Measurements from ENCODE around the gene PALB2.

The PALB2 gene

GRCh38 chr16:23651943-23652468 lies 10.9 kb upstream of the PALB2 start:
- Mint-ChIP-seq H3K4me1 (no peaks in the 10 kb centered on the region), H3K36me3 (ENCODE audit: low read depth) (peaks cover 62% of the 10 kb centered on the region), H3K4me3 (no peak overlapping the region), H3K9me3 (no peaks in the 10 kb centered on the region), H3K27me3 (ENCODE audit: low read depth) (no peaks in the 10 kb centered on the region), H3K27ac (no peak overlapping the region)
- TF ChIP-seq CTCF (IDR thresholded peaks at IDR 0.05; ENCODE audit: unreplicated experiment in 3 of 3): no peak

- Mint-ChIP-seq H3K27me3 (ENCODE audit: low read depth) (no peaks in the 10 kb centered on the region), H3K27ac (no peak overlapping the region), H3K4me1 (no peaks in the 10 kb centered on the region), H3K9me3 (no peaks in the 10 kb centered on the region), H3K36me3 (ENCODE audit: low read depth) (peaks cover 70% of the 10 kb centered on the region), H3K4me3 (no peak overlapping the region)
- TF ChIP-seq CTCF (IDR thresholded peaks at IDR 0.05; ENCODE audit: unreplicated experiment in 3 of 3): no peak
Measured at GRCh38 chr16:23650674-23651416, 9.7 kb upstream of the PALB2 start.

GRCh38 chr16:23642246-23642774 lies 1.2 kb upstream of the PALB2 start:
- no peak for TF ChIP-seq CTCF (IDR thresholded peaks at IDR 0.05; ENCODE audit: unreplicated experiment in 3 of 3)
- Mint-ChIP-seq H3K27me3 (ENCODE audit: low read depth) (no peaks in the 10 kb centered on the region), H3K9me3 (no peaks in the 10 kb centered on the region), H3K4me1 (peaks cover 25% of the 10 kb centered on the region), H3K27ac (peak overlapping the region; percentile 93 to 100 (median 99)), H3K4me3 (peak overlapping the region; percentile 99 to 100 (median 99)), H3K36me3 (ENCODE audit: low read depth) (peaks cover 31% of the 10 kb centered on the region)

GRCh38 chr16:23640615-23640930 lies 537 bp downstream of the PALB2 start:
- peaks cover 21% of the 10 kb centered on the region for H3K36me3 Mint-ChIP-seq (ENCODE audit: low read depth)
- H3K27ac Mint-ChIP-seq: peak overlapping the region; percentile 93 to 100 (median 96)
- H3K4me1 Mint-ChIP-seq: peaks cover 25% of the 10 kb centered on the region
- no peaks in the 10 kb centered on the region for H3K9me3 Mint-ChIP-seq
- H3K27me3 Mint-ChIP-seq (ENCODE audit: low read depth): no peaks in the 10 kb centered on the region
- TF ChIP-seq CTCF (IDR thresholded peaks at IDR 0.05; ENCODE audit: unreplicated experiment in 3 of 3): no peak
- H3K4me3 Mint-ChIP-seq: peak overlapping the region; percentile 99 to 100 (median 99)

- Mint-ChIP-seq H3K36me3 (ENCODE audit: low read depth) (peaks cover 32% of the 10 kb centered on the region), H3K27ac (no peak overlapping the region), H3K4me1 (peaks cover 15% of the 10 kb centered on the region), H3K9me3 (no peaks in the 10 kb centered on the region), H3K4me3 (no peak overlapping the region), H3K27me3 (ENCODE audit: low read depth) (no peaks in the 10 kb centered on the region)
- TF ChIP-seq CTCF (IDR thresholded peaks at IDR 0.05; ENCODE audit: unreplicated experiment in 3 of 3): no peak
Measured at GRCh38 chr16:23635958-23636357, 5.2 kb downstream of the PALB2 start.
